GM23338 (cell line): ENCODE measurements around the gene ADAMTS14.

Source experiments
- CREB1 ChIP-seq: fragments of 250-450 bp; sonication (Bioruptor Pico); IDR thresholded peaks from 2 replicates; pipeline ENCODE4 v1.5.0; 2020; ENCODE audit warnings: low read depth, mild to moderate bottlenecking, moderate library complexity
- EZH2 ChIP-seq: fragments of 200-600 bp; sonication (generic); IDR thresholded peaks from one replicate; pipeline ENCODE4 v1.8.0; 2017; ENCODE audit warnings: antibody characterized with exemption, mild to moderate bottlenecking, low read depth; ENCODE audit not compliant: unreplicated experiment
- JUNB ChIP-seq: IDR thresholded peaks from one replicate; pipeline ENCODE4 v1.6.1; 2016; ENCODE audit warnings: antibody characterized with exemption; ENCODE audit not compliant: unreplicated experiment
- POLR2AphosphoS5 ChIP-seq: IDR thresholded peaks from 2 replicates; pipeline ENCODE4 v1.6.1; 2016; ENCODE audit warnings: antibody characterized with exemption, low read depth
- TF ChIP-seq, protein P1 (sequence below), 2 experiments: fragments of 200-600 bp in 1 of 2; sonication (generic) in 1 of 2; conservative IDR thresholded peaks; 2 replicates each; pipeline versions ENCODE4 v1.5.1 to v1.6.1; 2016 to 2017; ENCODE audit warnings: antibody characterized with exemption in 2 of 2, low read depth in 2 of 2, mild to moderate bottlenecking in 2 of 2, moderate library complexity in 1 of 2
- TF ChIP-seq, protein P2 (sequence below): IDR thresholded peaks from one replicate; pipeline ENCODE4 v1.6.1; 2018; ENCODE audit warnings: antibody characterized with exemption; ENCODE audit not compliant: unreplicated experiment

DNA sequence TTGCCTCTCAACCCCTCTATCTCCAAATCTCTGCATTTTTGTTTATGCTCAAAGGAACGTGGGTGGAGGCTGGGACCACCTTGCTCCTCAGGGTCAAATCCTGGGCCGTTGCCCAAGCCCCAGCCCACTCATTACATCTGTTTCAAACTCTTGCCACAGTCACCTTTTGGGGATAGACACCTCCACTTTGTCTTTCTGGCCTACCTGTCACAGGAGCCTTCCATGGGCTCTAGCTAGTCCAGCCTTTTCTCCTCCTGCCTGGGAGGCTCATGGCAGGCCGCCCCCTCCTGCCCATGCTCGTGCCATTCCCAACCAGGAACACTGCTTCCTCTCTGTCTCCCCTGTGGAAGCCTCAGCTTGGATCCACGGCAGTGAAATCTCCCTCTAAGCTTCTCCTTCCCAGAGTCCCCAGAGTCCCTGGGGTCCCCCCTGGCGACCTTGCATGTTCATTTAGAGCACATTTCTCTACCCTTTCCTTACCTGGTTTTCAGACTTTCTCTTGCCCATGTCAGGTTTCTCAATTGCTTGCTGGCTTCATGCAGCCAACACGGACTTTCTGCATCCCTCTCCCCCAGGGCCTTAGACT, 2.5 kb upstream of the ADAMTS14 start:
- TF ChIP-seq, protein P1, sequence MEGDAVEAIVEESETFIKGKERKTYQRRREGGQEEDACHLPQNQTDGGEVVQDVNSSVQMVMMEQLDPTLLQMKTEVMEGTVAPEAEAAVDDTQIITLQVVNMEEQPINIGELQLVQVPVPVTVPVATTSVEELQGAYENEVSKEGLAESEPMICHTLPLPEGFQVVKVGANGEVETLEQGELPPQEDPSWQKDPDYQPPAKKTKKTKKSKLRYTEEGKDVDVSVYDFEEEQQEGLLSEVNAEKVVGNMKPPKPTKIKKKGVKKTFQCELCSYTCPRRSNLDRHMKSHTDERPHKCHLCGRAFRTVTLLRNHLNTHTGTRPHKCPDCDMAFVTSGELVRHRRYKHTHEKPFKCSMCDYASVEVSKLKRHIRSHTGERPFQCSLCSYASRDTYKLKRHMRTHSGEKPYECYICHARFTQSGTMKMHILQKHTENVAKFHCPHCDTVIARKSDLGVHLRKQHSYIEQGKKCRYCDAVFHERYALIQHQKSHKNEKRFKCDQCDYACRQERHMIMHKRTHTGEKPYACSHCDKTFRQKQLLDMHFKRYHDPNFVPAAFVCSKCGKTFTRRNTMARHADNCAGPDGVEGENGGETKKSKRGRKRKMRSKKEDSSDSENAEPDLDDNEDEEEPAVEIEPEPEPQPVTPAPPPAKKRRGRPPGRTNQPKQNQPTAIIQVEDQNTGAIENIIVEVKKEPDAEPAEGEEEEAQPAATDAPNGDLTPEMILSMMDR (conservative IDR thresholded peaks at IDR 0.05; ENCODE audit: low read depth in 2 of 2) = no peak
- TF ChIP-seq POLR2AphosphoS5 (no peak), EZH2 (no peak), CREB1 (CRISPR knock-in tag) (no peak), JUNB (no peak)
- TF ChIP-seq, protein P2, sequence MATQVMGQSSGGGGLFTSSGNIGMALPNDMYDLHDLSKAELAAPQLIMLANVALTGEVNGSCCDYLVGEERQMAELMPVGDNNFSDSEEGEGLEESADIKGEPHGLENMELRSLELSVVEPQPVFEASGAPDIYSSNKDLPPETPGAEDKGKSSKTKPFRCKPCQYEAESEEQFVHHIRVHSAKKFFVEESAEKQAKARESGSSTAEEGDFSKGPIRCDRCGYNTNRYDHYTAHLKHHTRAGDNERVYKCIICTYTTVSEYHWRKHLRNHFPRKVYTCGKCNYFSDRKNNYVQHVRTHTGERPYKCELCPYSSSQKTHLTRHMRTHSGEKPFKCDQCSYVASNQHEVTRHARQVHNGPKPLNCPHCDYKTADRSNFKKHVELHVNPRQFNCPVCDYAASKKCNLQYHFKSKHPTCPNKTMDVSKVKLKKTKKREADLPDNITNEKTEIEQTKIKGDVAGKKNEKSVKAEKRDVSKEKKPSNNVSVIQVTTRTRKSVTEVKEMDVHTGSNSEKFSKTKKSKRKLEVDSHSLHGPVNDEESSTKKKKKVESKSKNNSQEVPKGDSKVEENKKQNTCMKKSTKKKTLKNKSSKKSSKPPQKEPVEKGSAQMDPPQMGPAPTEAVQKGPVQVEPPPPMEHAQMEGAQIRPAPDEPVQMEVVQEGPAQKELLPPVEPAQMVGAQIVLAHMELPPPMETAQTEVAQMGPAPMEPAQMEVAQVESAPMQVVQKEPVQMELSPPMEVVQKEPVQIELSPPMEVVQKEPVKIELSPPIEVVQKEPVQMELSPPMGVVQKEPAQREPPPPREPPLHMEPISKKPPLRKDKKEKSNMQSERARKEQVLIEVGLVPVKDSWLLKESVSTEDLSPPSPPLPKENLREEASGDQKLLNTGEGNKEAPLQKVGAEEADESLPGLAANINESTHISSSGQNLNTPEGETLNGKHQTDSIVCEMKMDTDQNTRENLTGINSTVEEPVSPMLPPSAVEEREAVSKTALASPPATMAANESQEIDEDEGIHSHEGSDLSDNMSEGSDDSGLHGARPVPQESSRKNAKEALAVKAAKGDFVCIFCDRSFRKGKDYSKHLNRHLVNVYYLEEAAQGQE = no peak
